ENCODE data around the gene ITGB1BP1.
"Not testable (repeated sequence)": the region's sequence is repeated elsewhere in the genome, so short reads cannot be mapped to it uniquely, and the experiment has no call there.

The ITGB1BP1 gene

GRCh38 chr2:9405636-9406035, 17.7 kb downstream of the ITGB1BP1 start:
- Histone ChIP-seq H3K4me3 (no peak overlapping the region), H3K27ac (no peak overlapping the region)

- no peak overlapping the region for H3K4me3 ChIP-seq
- no peak overlapping the region for H3K27ac ChIP-seq
Measured at GRCh38 chr2:9404451-9404850, 18.9 kb downstream of the ITGB1BP1 start.

- no peak overlapping the region for H3K27ac ChIP-seq
- no peak overlapping the region for H3K4me3 ChIP-seq
Measured at GRCh38 chr2:9403924-9404323, 19.4 kb downstream of the ITGB1BP1 start.

- H3K27ac ChIP-seq, result no peak overlapping the region
- no peak overlapping the region for H3K4me3 ChIP-seq
Measured at GRCh38 chr2:9401646-9402371, 21.5 kb downstream of the ITGB1BP1 start.

GRCh38 chr2:9401059-9401547, 22.2 kb downstream of the ITGB1BP1 start:
- Histone ChIP-seq H3K27ac (no peak overlapping the region), H3K4me3 (no peak overlapping the region)

GRCh38 chr2:9400268-9401058, 22.9 kb downstream of the ITGB1BP1 start:
- peak overlapping the region in 5 of 21 experiments; percentile 41 to 86 (median 75) for H3K27ac ChIP-seq

GRCh38 chr2:9398881-9399780, 24.2 kb downstream of the ITGB1BP1 start:
- Histone ChIP-seq H3K27ac (peak overlapping the region in 10 of 21 experiments; percentile 1 to 86 (median 61)), H3K4me3 (no peak overlapping the region)

More at GRCh38 chr2:9400268-9401058, 22.9 kb downstream of the ITGB1BP1 start:
- H3K4me3 ChIP-seq, result no peak overlapping the region

- not testable (repeated sequence) for H3K4me3 ChIP-seq
- peak overlapping the region in 4 of 21 experiments; percentile 3 to 78 (median 62) for H3K27ac ChIP-seq
Measured at GRCh38 chr2:9398251-9398650, 25.1 kb downstream of the ITGB1BP1 start.

- Histone ChIP-seq H3K27ac (no peak overlapping the region), H3K4me3 (no peak overlapping the region)
Measured at GRCh38 chr2:9397201-9397600, 26.1 kb downstream of the ITGB1BP1 start.

- no peak overlapping the region for H3K27ac ChIP-seq
Measured at GRCh38 chr2:9394816-9395215, 28.5 kb downstream of the ITGB1BP1 start.

GRCh38 chr2:9392898-9393765, 30.2 kb downstream of the ITGB1BP1 start:
- Histone ChIP-seq H3K4me3 (no peak overlapping the region), H3K27ac (peak overlapping the region in 14 of 21 experiments; percentile 8 to 82 (median 58))

More at GRCh38 chr2:9394816-9395215, 28.5 kb downstream of the ITGB1BP1 start:
- no peak overlapping the region for H3K4me3 ChIP-seq

GRCh38 chr2:9391961-9392720, 31.2 kb downstream of the ITGB1BP1 start:
- no peak overlapping the region for H3K4me3 ChIP-seq
- peak overlapping the region in 14 of 21 experiments; percentile 8 to 82 (median 58) for H3K27ac ChIP-seq

- H3K4me3 ChIP-seq, result no peak overlapping the region
Measured at GRCh38 chr2:9390991-9391390, 32.3 kb downstream of the ITGB1BP1 start.

GRCh38 chr2:9390151-9390850, 33.0 kb downstream of the ITGB1BP1 start:
- Histone ChIP-seq H3K4me3 (no peak overlapping the region), H3K27ac (peak overlapping the region in 1 of 21 experiments; percentile 50)

More at GRCh38 chr2:9390991-9391390, 32.3 kb downstream of the ITGB1BP1 start:
- peak overlapping the region in 2 of 21 experiments; percentile 41 to 79 for H3K27ac ChIP-seq

- H3K27ac ChIP-seq, result peak overlapping the region in 2 of 21 experiments; percentile 3 to 25
- no peak overlapping the region for H3K4me3 ChIP-seq
Measured at GRCh38 chr2:9388950-9389911, 34.1 kb downstream of the ITGB1BP1 start.

- Histone ChIP-seq H3K27ac (no peak overlapping the region), H3K4me3 (no peak overlapping the region)
Measured at GRCh38 chr2:9388199-9388681, 35.1 kb downstream of the ITGB1BP1 start.
